GM12878 (cell line): ENCODE measurements around the gene MFSD12. TPM values are rescaled to one million over a fixed set of nuclear protein-coding genes. Genes with fewer than 3 reads are reported as not detected.

Experiments
- ATAC-seq: fragments of 200-7000 bp; cut with Tn5 transposase; 3 replicates; pipeline ENCODE4 v1.9.1; 2020; ENCODE audit warnings: mild to moderate bottlenecking, moderate library complexity
- BruUV-seq: library from RNA; stranded (reverse); fragments of 400-500 nt; replicated peaks from 2 replicates; lab custom pipeline; 2021; lab: Mats Ljungman, UMichigan
- CTCF ChIA-PET: fragments of 300-600 bp; sonication (Branson Sonifier 250); formaldehyde crosslinking; extraction: SDS; loops from one replicate; lab custom pipeline; 2021; ENCODE audit warnings: inconsistent platforms; lab: Yijun Ruan, JAX
- POLR2A ChIA-PET: fragments of 350-600 bp; formaldehyde crosslinking; extraction: SDS; loops from one replicate; lab custom pipeline; 2021; ENCODE audit warnings: inconsistent platforms; lab: Charles Lee
- RAD21 ChIA-PET: fragments of 300-600 bp; sonication (Branson Sonifier 250); formaldehyde crosslinking; loops from one replicate; lab custom pipeline; 2023; ENCODE audit warnings: antibody characterized with exemption; ENCODE audit not compliant: unreplicated experiment; lab: Charles Lee
- SMC1A ChIA-PET: fragments of 300-600 bp; sonication (Branson Sonifier 250); formaldehyde crosslinking; loops from one replicate; lab custom pipeline; 2023; ENCODE audit not compliant: unreplicated experiment, uncharacterized antibody; lab: Charles Lee
- DNase-seq: peaks from one replicate; pipeline ENCODE4 v3.0.0-alpha.2; 2011; ENCODE audit warnings: low read depth, low spot score
- FAIRE-seq: peaks from 3 replicates; lab custom pipeline; 2011; peaks lifted over from hg19 to GRCh38; lab: Jason Lieb, UNC
- H2AFZ ChIP-seq: 2 replicates; pipeline ENCODE4 v1.6.0; 2011; ENCODE audit warnings: low read depth, low read length, control low read depth; ENCODE audit not compliant: control insufficient read depth
- H3K27ac ChIP-seq: 2 replicates; pipeline ENCODE4 v1.5.1; 2011; ENCODE audit warnings: control low read depth; ENCODE audit not compliant: control insufficient read depth, insufficient read depth
- H3K27me3 ChIP-seq, 2 experiments: replicated peaks in 1 of 2; 2 replicates each; pipeline versions ENCODE4 v1.6.0 to v1.6.1; 2011; ENCODE audit warnings: low read length in 1 of 2; ENCODE audit not compliant: control insufficient read depth in 2 of 2, insufficient read depth in 2 of 2
- H3K36me3 ChIP-seq, 2 experiments: 2 replicates each; pipeline ENCODE4 v1.5.1; 2011; ENCODE audit warnings: low read length in 1 of 2; ENCODE audit not compliant: control insufficient read depth in 2 of 2, insufficient read depth in 2 of 2
- H3K4me1 ChIP-seq: 2 replicates; pipeline ENCODE4 v1.6.1; 2011; ENCODE audit warnings: mild to moderate bottlenecking, low read length, moderate library complexity, mixed read lengths; ENCODE audit not compliant: control insufficient read depth, insufficient read depth
- H3K4me2 ChIP-seq: 2 replicates; pipeline ENCODE4 v1.6.0; 2011; ENCODE audit warnings: control low read depth; ENCODE audit not compliant: control insufficient read depth, insufficient read depth
- H3K4me3 ChIP-seq: fragments of 200-600 bp; sonication (generic); 2 replicates; pipeline ENCODE4 v1.5.1; 2016
- H3K79me2 ChIP-seq: 2 replicates; pipeline ENCODE4 v1.6.0; 2011; ENCODE audit warnings: low read length; ENCODE audit not compliant: control insufficient read depth, insufficient read depth
- H3K9ac ChIP-seq: 2 replicates; pipeline ENCODE4 v1.8.0; 2011; ENCODE audit warnings: low read length, control low read depth, mixed read lengths; ENCODE audit not compliant: control insufficient read depth, insufficient read depth
- H3K9me3 ChIP-seq: replicated peaks from 3 replicates; pipeline ENCODE4 v1.5.1; 2011; ENCODE audit warnings: mild to moderate bottlenecking, low read length; ENCODE audit not compliant: control insufficient read depth, insufficient read depth
- H4K20me1 ChIP-seq: 2 replicates; pipeline ENCODE4 v1.6.0; 2011; ENCODE audit not compliant: control insufficient read depth, insufficient read depth
- HDAC6 ChIP-seq: fragments of 200-600 bp; sonication (generic); IDR thresholded peaks from one replicate; pipeline ENCODE4 v1.8.0; 2017; ENCODE audit warnings: antibody characterized with exemption; ENCODE audit not compliant: unreplicated experiment
- MXI1 ChIP-seq: fragments of 150-350 bp; IDR thresholded peaks from 2 replicates; pipeline ENCODE4 v1.6.1; 2011; ENCODE audit warnings: low read depth, mild to moderate bottlenecking, inconsistent platforms, low read length, improper control_type of control experiment
- MYB ChIP-seq: fragments of 150-350 bp; IDR thresholded peaks from 2 replicates; pipeline ENCODE4 v1.6.1; 2014; ENCODE audit warnings: mild to moderate bottlenecking, low read depth, low read length, borderline replicate concordance
- POLR2A ChIP-seq: IDR thresholded peaks from 2 replicates; pipeline ENCODE4 v1.6.1; 2011; ENCODE audit warnings: low read depth, mild to moderate bottlenecking, low read length
- SREBF2 ChIP-seq: IDR thresholded peaks from 2 replicates; pipeline ENCODE4 v1.6.1; 2012; ENCODE audit warnings: mild to moderate bottlenecking, low read length
- ZSCAN29 ChIP-seq: fragments of 450-650 bp; IDR thresholded peaks from 2 replicates; pipeline ENCODE4 v1.6.1; 2017; ENCODE audit warnings: mild to moderate bottlenecking, moderate library complexity
- WGBS: methylation state at CpG from one replicate; pipeline ENCODE4 v1.1.6; 2016; ENCODE audit warnings: low lambda C conversion rate; ENCODE audit not compliant: insufficient replicate concordance, insufficient coverage; ENCODE audit errors: missing lambda C conversion rate; 5-methylcytosine and 5-hydroxymethylcytosine counted together
- in situ Hi-C: fragments of 300-500 bp; cut with MboI; formaldehyde crosslinking; loops from 9 replicates; pipeline ENCODE4 v1.14.3; 2018; ENCODE audit warnings: mixed read lengths
- intact Hi-C: fragments of 100-400 bp; cut with micrococcal nuclease; formaldehyde crosslinking; loops from one replicate; pipeline ENCODE4 v1.14.2; 2022; ENCODE audit not compliant: unreplicated experiment
- polyA plus RNA-seq, 11 experiments: library from polyadenylated mRNA; depleted of rRNA in 4 of 11; unstranded in 6 of 11; stranded (reverse) in 5 of 11; fragments of >200 nt; fragmentation: Nextera tagmentation in 4 of 11; fragmentation: Illumina TruSeq in 1 of 11; extraction: Ambion mirVana in 4 of 11; extraction: Trizol in 1 of 11; gene quantifications; 1 replicate in 1 of 11; 2 replicates in 10 of 11; pipeline versions ENCODE4 v1.2.1 to v1.2.3, GENCODE V29; 2011 to 2016; ENCODE audit warnings: inconsistent platforms in 2 of 11, missing spikeins in 2 of 11, low read depth in 1 of 11
- total RNA-seq, 4 experiments: library from RNA; depleted of rRNA in 3 of 4; stranded (reverse); fragments of >200 nt in 3 of 4; fragmentation: Illumina TruSeq in 1 of 4; extraction: Trizol in 1 of 4; gene quantifications; 2 replicates each; pipeline versions ENCODE4 v1.2.1 to v1.2.3, GENCODE V29; 2013 to 2021
- TF ChIP-seq, protein P1 (sequence below): IDR thresholded peaks from 2 replicates; pipeline ENCODE4 v1.6.1; 2012; ENCODE audit warnings: improper control_type of control experiment, low read depth, low read length; ENCODE audit not compliant: insufficient replicate concordance
- TF ChIP-seq, protein P2 (sequence below): fragments of 450-650 bp; IDR thresholded peaks from 2 replicates; pipeline ENCODE4 v1.6.1; 2017; ENCODE audit warnings: antibody characterized with exemption, mild to moderate bottlenecking, moderate library complexity
- TF ChIP-seq, protein P3 (sequence below): IDR thresholded peaks from 2 replicates; pipeline ENCODE4 v1.6.1; 2011; ENCODE audit warnings: low read depth, low read length, improper control_type of control experiment, borderline replicate concordance
- TF ChIP-seq, protein P4 (sequence below): fragments of 450-650 bp; IDR thresholded peaks from 2 replicates; pipeline ENCODE4 v1.6.1; 2017; ENCODE audit warnings: borderline replicate concordance

MFSD12 gene
- total and polyA plus RNA-seq, 10 of the 15 experiments (the other 5 are each of a cell fraction or from before 2014, with no cell fraction given): 0.58 to 65.9 (median 16.8) TPM

DNA sequence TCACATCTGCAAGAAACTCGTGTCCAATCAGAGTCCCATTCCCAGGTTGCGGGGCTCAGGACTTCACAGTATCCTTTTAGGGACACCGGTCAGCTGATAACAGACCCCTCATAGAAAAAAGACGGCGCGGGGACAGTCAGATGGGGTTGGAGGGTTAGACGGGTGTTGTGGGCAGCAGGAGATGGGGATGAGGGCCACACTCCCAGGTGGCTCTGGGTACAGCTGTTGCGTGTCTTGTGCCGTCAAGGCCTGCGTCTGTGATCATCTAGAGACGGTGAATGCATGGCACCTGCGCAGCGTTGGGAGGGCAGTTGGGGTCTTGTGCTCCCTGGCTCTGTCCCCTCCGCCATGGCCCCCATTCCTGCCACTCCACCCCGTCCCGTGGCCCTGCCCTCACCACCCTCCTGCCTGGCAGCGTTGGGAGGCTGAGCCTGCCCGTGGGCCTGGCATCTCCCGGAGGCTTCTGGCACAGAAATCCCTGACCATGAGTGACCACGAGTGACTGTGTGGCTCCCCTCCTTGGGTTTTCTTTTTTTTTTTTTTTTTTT, 32.4 kb downstream of the MFSD12 start (continued):
- TF ChIP-seq, protein P1, sequence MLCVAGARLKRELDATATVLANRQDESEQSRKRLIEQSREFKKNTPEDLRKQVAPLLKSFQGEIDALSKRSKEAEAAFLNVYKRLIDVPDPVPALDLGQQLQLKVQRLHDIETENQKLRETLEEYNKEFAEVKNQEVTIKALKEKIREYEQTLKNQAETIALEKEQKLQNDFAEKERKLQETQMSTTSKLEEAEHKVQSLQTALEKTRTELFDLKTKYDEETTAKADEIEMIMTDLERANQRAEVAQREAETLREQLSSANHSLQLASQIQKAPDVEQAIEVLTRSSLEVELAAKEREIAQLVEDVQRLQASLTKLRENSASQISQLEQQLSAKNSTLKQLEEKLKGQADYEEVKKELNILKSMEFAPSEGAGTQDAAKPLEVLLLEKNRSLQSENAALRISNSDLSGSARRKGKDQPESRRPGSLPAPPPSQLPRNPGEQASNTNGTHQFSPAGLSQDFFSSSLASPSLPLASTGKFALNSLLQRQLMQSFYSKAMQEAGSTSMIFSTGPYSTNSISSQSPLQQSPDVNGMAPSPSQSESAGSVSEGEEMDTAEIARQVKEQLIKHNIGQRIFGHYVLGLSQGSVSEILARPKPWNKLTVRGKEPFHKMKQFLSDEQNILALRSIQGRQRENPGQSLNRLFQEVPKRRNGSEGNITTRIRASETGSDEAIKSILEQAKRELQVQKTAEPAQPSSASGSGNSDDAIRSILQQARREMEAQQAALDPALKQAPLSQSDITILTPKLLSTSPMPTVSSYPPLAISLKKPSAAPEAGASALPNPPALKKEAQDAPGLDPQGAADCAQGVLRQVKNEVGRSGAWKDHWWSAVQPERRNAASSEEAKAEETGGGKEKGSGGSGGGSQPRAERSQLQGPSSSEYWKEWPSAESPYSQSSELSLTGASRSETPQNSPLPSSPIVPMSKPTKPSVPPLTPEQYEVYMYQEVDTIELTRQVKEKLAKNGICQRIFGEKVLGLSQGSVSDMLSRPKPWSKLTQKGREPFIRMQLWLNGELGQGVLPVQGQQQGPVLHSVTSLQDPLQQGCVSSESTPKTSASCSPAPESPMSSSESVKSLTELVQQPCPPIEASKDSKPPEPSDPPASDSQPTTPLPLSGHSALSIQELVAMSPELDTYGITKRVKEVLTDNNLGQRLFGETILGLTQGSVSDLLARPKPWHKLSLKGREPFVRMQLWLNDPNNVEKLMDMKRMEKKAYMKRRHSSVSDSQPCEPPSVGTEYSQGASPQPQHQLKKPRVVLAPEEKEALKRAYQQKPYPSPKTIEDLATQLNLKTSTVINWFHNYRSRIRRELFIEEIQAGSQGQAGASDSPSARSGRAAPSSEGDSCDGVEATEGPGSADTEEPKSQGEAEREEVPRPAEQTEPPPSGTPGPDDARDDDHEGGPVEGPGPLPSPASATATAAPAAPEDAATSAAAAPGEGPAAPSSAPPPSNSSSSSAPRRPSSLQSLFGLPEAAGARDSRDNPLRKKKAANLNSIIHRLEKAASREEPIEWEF: no peak
- 0 out of 2 replicates have a peak, but pooled peaks have one; percentile 34 for TF ChIP-seq POLR2A

DNA sequence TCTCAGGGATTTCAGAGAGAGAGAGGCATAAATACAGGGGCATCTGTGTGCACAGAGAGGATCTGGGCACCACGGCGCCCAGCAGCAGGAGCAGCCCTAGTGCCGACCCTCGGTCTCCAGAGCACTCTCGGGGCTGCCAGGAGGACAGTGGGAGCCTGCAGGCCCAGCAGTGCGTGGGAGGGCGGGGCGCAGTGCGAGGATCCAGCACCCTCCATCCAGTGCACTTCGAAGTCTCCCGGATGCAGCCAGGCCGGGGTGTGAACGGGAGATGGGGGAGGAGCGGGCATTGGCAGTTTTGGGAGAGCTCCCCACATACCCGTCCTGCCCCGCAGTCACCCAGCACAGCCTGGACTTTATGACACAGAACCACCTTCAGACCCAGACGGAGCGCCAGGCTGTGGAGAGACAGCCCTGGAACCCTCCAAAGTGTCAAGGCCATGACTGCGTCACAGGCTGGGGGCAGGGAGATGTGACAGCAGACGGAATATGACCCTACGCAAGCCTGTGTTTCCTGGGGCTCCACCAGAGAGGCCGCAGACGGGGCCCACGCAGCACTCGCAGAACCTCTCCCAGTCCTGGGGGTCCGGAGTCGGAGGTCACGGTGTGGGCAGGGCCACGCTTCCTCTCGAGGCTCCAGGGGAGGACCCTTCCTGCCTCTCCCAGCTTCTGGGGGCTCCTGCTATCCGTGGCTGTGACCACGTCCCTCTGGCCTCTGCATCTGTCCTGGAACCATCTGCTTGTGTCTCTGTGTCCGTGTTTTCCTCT, 33.1 kb downstream of the MFSD12 start:
- ATAC-seq (no peak), DNase-seq (no peak), FAIRE-seq (no peak)
- ChIA-PET POLR2A (no interaction called here), SMC1A (no interaction called here), CTCF (no interaction called here), RAD21 (no interaction called here)
- Histone ChIP-seq H3K36me3 (peaks cover 5 to 42% of the 10 kb centered on the region in 2 experiments; a peak in 3 of 4 replicates), H3K79me2 (peaks cover 2% of the 10 kb centered on the region), H4K20me1 (no peaks in the 10 kb centered on the region), H3K9me3 (no peaks in the 10 kb centered on the region), H3K4me2 (no peak overlapping the region), H3K27ac (no peak overlapping the region), H3K9ac (no peak overlapping the region), H3K4me3 (no peak overlapping the region), H3K4me1 (no peaks in the 10 kb centered on the region), H2AFZ (no peak overlapping the region), H3K27me3 (no peaks in the 10 kb centered on the region)
- WGBS: 84% methylated on average over 33 of the region's 33 CpGs
- BruUV-seq: no TSS peak
- in situ Hi-C loops: no loop called here
- intact Hi-C loops: no loop called here
- TF ChIP-seq, protein P2, sequence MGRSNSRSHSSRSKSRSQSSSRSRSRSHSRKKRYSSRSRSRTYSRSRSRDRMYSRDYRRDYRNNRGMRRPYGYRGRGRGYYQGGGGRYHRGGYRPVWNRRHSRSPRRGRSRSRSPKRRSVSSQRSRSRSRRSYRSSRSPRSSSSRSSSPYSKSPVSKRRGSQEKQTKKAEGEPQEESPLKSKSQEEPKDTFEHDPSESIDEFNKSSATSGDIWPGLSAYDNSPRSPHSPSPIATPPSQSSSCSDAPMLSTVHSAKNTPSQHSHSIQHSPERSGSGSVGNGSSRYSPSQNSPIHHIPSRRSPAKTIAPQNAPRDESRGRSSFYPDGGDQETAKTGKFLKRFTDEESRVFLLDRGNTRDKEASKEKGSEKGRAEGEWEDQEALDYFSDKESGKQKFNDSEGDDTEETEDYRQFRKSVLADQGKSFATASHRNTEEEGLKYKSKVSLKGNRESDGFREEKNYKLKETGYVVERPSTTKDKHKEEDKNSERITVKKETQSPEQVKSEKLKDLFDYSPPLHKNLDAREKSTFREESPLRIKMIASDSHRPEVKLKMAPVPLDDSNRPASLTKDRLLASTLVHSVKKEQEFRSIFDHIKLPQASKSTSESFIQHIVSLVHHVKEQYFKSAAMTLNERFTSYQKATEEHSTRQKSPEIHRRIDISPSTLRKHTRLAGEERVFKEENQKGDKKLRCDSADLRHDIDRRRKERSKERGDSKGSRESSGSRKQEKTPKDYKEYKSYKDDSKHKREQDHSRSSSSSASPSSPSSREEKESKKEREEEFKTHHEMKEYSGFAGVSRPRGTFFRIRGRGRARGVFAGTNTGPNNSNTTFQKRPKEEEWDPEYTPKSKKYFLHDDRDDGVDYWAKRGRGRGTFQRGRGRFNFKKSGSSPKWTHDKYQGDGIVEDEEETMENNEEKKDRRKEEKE: no peak
- TF ChIP-seq MYB (no peak), HDAC6 (no peak), SREBF2 (no peak), MXI1 (no peak), ZSCAN29 (no peak)
- TF ChIP-seq, protein P3, sequence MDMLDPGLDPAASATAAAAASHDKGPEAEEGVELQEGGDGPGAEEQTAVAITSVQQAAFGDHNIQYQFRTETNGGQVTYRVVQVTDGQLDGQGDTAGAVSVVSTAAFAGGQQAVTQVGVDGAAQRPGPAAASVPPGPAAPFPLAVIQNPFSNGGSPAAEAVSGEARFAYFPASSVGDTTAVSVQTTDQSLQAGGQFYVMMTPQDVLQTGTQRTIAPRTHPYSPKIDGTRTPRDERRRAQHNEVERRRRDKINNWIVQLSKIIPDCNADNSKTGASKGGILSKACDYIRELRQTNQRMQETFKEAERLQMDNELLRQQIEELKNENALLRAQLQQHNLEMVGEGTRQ: no peak
- TF ChIP-seq, protein P4, sequence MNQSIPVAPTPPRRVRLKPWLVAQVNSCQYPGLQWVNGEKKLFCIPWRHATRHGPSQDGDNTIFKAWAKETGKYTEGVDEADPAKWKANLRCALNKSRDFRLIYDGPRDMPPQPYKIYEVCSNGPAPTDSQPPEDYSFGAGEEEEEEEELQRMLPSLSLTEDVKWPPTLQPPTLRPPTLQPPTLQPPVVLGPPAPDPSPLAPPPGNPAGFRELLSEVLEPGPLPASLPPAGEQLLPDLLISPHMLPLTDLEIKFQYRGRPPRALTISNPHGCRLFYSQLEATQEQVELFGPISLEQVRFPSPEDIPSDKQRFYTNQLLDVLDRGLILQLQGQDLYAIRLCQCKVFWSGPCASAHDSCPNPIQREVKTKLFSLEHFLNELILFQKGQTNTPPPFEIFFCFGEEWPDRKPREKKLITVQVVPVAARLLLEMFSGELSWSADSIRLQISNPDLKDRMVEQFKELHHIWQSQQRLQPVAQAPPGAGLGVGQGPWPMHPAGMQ: no peak
